GM18508 (cell line): ENCODE data around the gene VSNL1.

ENCODE experiments used
- ATAC-seq: cut with Tn5 transposase; IDR thresholded peaks from one replicate; pipeline ENCODE4 v1.9.1; 2021; ENCODE audit warnings: moderate number of reproducible peaks; ENCODE audit not compliant: insufficient read depth, unreplicated experiment

The VSNL1 gene

GRCh38 chr2:17672583-17673317 is 132.3 kb downstream of the VSNL1 start:
- no peak for ATAC-seq

GRCh38 chr2:17674817-17675216 is 134.3 kb downstream of the VSNL1 start:
- no peak for ATAC-seq

GRCh38 chr2:17680119-17680518 is 139.6 kb downstream of the VSNL1 start:
- no peak for ATAC-seq

- ATAC-seq = no peak
Observed at GRCh38 chr2:17682098-17682857, 141.8 kb downstream of the VSNL1 start.

GRCh38 chr2:17683981-17684380 is 143.5 kb downstream of the VSNL1 start:
- no peak for ATAC-seq

GRCh38 chr2:17688600-17688999 is 148.1 kb downstream of the VSNL1 start:
- no peak for ATAC-seq

GRCh38 chr2:17689010-17689409 is 148.5 kb downstream of the VSNL1 start:
- ATAC-seq = no peak

GRCh38 chr2:17690776-17691175 is 150.3 kb downstream of the VSNL1 start:
- no peak for ATAC-seq
